ENCODE data around the gene SALL3.

- TF ChIP-seq CTCF (IDR thresholded peaks at IDR 0.05) (no peak), POLR2A (IDR thresholded peaks at IDR 0.05) (no peak), POLR2AphosphoS5 (IDR thresholded peaks at IDR 0.05) (no peak), EP300 (IDR thresholded peaks at IDR 0.05) (no peak)
These were observed 9.9 kb upstream of the SALL3 start for GRCh38 chr18:78969574-78970315.
